Measurements from ENCODE around the gene SLC6A3.

SLC6A3 gene

DNA sequence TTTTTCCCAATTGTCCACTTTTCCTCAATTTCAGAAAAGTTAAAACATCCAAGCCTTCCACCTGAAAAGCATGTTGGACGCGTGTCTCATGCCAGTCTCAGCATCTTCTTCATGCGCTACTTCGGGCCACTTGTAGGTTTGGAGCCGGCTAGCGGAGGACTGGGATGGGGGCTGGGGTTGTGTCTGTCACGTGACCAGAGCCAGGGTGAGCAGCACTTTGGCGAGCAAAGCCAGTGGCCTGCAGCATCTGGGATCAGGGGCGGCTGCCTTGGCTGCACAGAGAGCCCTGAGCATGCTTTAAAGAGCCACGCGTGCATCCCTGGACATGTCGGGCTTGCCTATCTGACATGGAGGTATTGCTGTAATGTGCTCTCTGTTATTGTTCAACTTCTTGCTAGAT is 41.2 kb downstream of the SLC6A3 start:
- DNase-seq = no peak

DNA sequence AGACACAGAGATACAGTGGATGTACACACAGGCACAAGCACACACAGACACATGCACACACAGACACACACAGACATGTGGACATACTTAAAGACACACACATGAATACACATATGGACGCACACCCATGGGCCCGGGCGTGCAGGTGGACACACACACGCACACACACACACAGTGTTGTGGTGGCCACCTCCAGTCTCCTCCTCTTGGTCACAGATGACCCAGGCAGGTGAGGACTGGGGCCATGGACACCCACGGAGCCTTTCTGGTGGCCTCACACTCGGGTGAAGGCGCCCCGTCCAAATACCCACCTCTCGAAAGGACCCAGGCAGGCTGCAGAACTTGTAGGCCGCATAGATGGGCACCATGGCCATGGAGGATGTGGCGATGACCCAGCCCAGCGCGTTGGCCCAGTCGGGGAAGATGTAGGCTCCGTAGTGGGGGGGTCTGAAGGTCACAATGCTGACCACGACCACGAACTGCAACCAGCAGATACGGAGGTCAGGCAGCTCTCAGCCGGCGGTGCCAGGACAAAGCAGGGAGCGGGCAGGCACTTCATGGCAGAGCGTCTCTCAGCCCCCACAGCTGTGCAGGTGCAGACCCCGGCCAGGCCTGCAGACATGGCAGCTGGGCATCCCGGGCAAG is 42.5 kb downstream of the SLC6A3 start:
- DNase-seq = no peak

DNA sequence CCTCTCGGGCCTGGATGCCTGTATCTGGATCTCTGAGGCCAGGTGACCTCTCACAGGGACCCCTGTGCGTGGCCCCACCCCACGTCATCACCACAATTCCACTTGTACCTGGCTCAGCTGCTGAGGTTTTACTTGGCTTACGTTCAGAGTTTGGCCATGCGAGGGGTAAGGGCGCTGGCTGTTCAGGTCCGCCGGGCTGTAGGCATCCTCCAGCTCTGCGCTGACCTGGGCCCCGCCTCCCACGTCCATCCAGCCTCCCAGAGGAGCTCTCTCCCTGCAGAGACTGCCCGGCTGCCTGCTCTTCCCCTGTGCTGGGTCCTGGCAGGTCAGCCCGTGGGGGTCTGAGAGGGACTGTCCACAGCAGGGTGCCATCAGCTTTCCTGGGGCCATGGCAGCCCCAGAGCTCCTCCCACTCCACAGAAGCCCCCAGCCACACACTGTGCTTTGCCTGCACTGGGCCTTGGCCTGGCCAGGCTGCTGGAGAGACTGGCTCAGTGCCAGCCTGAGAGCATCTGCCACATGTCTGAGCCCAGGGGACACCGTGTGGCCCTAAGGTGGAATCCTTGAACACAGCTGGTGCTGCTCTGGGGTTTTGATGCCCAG is 43.6 kb downstream of the SLC6A3 start:
- DNase-seq = peak; percentile 13

DNA sequence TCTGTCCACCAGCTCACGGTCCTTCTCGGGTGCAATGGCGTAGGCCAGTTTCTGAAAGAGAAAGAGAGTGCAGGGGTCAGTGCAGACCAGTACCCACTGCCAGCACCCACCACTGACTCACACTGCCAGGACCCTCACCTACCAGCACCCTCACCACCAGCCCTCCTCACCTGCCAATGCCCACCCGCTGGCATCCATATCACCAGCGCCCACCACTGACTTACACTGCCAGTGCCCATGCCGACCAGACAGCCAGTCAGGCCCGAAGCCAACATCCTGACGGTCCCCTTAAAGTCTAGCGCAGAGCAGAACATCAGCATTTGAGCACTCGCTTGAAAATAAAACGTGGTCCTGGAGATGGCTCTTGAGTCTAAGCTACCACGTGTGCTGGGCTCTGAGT is 44.3 kb downstream of the SLC6A3 start:
- no peak for DNase-seq

DNA sequence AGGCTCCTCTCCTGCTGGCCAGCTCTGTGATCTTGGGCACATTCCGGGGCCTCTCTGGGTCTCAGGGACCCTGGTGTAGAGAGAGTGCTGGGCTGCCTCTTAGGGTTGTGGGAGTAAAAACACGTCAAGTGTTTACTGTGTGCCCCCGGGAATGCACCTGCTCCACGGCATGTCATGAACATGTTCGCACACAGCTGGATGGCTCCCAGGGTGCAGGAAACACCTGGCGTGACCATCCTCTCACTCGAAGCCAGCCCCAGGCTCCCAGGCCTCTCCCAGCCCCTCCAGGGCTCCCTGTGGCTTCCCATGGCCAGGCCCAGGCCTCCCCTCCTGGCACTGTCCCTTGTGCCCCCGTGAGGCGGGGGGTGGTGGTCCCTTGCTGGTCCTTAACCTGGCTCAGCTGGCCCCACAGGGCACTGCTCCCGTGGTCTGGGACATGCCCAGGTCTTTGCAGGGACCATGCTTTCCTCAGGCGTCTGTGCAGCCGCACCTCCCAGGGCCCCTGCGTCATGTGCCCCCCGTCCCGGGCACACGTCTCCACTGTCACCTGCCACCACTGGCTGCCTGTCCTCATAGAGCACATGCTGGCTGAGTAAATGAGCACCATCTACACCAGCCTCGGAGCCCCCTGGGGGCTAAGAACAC is 44.9 kb downstream of the SLC6A3 start:
- DNase-seq = no peak

DNA sequence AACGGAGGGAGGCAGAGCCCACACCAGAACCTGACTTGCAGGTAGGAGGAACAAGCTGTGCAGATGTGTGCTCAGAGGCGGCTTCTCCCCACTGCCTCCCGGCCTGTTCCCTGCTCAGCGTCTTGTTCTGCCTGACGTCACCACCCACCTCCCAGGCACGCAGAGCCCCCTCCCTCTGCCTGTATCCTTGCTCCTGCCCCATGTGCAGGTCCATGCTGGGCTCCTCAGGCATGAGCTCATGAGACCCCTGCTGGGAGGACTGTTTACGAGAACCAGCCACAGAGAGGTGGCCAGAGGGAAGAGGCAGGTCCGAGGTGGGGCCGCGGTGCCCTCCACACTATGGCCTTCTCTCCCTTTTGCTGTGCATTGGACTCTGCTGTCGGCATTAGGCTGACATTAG is 45.5 kb downstream of the SLC6A3 start:
- DNase-seq = no peak

DNA sequence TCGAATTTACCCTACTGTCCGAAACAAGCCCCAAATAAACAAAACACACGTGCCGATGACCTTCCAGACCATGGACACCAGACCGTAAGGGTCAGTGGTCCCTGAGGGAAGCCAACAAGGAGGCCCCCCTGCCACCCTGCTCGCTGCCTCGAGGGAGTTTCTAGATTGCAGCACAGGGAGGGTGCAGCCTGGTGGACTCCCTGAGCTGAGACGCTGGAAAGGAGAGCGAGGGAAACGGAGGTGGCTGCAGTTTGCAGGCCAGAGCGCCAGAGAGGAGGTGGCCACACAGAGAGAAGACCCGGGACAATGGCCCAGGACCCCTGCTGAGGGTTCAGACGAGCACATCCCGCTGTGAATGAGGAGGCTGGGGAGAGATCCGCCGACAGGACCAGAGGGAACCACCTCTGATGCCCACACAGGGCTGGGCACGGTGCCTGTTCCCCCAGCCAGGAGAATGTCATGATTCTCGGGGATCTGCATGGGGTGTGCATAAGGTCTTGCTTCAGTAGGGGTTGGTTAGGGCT is 48.9 kb downstream of the SLC6A3 start:
- DNase-seq = no peak

DNA sequence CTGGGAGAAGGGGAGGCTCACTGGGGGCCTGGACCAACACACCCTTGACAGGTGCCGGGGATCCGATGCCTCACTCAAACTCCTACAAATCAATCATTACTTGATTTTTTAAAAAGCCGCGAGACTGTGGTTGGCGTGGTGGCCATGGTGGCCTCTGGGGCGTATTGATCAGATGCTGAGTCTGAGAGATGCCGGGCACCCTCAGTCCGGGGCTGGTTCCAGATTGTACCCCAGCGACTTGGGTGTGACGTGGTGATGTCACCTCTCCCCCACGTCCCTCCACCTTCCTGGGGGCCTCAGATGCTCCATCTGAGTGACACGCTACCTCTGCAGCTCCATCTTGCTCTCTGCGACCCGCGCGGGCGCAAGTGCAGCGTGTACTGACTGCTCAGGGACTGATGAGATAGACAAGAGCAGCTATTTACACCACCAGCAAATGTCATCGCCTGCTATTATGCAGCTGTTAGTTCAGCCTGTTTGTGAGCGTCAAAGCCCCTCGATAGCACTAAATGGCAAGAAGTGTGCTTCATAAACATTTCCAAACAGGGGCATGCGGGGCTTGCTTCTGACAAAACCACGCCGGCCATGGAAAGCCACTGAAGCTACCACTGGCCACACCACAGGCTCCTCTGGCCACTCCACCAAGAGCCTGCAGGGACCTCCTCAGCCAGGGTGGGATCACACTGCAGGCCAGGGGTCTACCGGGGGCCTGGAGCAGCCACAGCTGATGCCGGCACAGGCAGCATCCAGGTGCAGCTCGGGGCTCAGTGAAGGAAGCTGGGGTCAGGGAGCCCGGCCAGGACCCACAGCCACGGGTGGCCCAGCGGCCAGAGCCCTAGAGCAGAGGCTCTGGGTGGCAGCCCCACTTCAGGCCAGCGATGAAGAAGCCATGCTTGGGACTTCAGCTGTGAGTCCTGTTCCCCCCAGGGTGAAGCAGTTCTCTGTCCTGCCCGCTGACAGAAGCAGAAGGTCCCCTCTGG is 50.1 kb downstream of the SLC6A3 start:
- no peak for DNase-seq

DNA sequence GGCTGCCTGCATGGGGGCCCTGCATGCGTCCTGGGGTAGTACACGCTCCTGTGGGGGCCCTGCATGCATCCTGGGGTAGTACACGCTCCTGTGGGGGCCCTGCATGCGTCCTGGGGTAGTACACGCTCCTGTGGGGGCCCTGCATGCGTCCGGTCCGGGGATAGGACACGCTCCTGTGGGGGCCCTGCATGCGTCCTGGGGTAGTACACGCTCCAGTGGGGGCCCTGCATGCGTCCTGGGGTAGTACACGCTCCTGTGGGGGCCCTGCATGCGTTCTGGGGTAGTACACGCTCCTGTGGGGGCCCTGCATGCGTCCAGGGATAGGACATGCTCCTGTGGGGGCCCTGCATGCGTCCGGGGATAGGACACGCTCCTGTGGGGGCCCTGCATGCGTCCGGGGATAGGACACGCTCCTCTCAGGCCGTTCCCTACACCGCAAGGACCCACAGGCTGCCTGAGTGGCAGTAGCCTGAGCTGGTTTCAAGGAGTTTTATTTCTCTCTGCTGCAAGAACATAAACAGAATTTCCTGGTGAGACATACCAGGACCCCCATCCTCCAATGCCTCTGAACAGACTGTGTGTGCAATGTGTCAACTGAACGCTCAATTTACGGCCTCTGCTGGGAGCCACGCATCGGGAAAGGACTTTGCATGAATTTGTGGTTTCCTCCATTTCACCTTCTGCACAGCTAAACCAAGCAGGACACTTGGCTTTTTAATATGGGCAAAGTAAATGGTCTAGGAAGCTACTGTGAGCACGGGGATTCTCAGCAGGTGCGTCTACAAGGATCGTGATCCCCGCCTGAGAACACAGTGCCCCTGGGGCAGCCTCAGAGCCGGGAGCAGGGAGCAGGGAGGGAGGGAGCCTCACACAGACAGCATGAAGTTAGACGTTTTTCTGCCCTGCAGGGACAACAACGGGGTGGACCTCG is 51.4 kb downstream of the SLC6A3 start:
- no peak for DNase-seq

DNA sequence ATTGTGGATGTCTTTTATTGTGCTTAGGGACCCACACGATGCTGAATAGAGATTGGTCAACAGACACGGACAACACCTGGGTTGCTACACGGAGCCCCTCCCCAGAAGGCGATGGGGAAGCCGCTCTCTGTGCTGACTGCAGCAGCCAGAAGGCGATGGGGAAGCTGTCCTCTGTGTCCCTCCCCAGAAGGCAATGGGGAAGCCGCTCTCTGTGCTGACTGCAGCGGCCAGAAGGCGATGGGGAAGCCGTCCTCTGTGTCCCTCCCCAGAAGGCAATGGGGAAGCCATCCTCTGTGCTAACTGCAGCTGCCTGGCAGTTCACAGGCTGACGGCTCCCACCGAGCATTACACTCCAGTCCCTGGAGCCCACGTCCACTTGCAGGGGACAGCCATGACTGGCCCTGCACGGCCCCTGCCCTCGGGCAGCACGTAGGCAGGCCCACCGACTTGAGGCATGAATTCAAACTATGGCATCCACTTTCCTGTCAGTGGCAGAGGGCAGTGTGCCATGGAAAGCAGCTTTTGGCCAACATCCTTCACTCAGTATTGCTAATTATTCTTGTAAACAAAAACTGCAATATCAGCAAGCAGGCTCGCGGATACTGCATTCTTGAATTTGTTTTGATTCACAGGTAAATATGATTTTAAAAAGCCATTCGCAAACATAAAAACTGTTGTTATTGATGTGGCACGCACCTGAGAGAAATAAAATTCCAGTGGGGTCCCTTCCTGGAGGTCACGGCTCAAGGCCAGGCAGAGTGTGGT is 52.3 kb downstream of the SLC6A3 start:
- no peak for DNase-seq

DNA sequence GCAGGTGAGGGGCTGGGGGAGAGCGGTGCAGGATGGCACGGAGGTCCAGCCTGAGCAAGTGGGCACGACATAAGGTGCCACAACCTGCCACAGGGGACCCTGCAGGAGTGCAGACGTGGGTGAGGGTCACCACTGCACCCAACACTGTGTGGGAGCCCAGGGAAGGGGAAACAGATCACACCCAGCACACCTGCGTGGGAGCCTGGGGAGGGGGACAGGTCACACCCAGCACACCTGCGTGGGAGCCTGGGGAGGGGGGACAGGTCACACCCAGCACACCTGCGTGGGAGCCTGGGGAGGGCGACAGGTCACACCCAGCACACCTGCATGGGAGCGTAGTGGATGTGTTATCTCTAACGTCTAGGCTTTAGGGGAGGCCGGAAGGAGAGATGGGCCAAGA is 53.0 kb downstream of the SLC6A3 start:
- no peak for DNase-seq

DNA sequence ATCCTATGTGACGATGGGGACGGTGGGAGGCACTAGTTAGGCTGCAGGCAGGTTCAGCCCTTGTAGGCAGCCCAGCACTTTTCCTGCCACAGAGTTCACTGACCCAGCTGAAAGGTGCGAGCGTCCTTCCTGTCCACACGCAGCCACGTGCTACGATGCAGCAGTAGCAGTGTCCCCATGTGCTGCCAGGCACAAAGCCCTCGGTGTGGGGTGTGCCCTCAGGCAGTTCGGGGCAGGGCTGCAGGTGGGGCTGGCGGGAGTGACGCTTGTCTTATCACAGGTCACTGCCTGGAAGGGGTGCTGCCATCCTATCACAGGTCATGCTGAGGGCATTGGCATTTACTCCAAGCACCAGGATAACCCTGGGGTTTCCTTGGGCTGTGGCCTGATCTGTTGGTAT is 53.5 kb downstream of the SLC6A3 start:
- no peak for DNase-seq

DNA sequence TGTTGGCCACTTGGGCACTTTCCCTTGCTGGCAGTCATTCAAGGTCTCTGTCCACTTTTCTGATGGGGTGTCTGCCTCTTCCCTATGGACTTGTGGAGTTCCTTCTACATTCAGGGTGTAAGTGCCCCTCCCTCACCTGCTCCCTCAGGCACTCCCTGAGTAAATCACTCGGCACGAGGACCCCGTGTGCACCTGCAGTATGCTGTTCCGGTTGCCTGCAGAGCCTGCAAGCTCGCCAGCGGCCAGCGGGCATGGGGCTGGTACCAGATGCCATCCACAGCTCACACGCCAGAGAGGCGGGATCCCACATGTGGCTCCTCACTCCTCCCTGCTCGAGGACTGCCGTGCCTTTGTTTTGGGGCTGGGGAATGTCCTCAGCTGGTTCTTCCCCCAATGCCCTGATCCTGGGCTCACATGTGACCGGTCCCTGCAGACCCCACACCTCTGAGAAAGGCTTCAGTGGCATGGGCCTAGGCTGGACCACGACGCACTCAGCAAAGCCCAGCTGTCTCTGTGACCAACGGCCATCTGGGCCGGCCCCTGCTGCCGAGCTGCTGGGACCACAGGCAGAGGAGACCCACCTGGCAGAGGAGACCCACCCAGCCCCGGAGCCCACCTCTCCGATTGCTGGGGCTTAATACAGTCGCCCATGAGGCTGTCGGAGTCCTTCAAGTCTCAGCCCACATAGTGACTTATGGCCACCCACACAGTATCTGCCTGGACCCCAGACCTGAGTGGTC is 54.2 kb downstream of the SLC6A3 start:
- DNase-seq = no peak

DNA sequence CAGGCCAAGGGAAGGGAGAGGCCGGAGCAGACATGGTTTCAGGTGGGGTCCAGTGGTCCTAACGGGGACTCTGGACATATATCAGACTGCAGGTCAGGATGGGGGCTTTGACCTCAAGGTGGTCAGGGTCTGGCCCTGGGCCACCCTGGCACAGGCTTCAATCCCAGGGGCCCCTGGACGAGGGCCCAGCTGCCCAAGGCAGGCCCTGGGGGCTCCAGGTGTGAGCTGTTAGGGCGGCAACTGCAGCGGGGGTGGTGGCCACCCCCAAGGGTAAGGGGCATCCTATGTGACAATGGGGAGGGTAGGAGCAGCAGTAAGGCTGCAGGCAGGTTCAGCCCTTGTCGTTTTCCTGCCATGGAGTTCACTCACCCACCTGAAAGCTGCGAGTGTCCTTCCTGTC is 54.9 kb downstream of the SLC6A3 start:
- no peak for DNase-seq

DNA sequence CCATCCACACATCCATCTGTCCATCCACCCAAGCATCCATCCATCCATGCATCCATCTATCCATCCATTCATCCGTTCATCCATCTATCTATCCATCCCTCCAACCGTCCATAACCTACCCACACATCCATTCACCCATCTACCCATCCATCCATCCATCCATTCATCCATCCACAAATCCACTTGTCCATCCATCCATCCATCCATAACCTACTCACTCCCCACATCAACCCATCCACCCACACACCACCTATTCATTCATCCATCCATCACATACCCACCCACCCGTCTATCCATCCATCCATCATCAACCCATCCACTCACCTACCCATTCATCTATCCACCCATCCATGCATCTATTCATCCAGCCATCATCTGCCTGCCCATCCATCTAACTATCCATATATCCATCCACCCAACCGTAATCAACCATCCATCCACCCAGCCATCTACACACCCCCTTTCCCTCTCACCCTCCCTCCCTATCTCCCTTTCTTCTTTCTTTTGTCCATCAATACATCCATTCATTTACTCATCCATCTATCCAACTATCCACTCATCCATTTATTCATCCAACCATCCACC is 56.8 kb downstream of the SLC6A3 start:
- DNase-seq = no peak

DNA sequence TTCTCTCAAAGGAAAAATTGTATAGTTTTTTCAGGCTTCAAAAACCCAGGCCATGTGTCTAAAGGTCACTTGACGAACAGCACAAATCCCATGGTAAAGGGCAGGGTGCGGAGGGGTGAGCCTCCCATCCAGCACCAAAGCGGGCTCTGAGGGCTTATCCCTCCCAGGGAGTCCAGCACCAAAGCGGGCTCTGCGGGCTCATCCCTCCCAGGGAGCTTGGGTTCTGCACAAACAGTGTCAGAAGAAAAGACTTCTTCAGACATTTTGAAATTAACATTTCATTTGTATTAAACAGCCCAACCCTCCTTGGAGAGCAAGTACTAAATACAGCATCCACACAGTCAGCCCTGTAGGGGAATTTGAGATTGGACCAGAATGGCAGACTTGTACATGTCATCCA is 57.4 kb downstream of the SLC6A3 start:
- no peak for DNase-seq

DNA sequence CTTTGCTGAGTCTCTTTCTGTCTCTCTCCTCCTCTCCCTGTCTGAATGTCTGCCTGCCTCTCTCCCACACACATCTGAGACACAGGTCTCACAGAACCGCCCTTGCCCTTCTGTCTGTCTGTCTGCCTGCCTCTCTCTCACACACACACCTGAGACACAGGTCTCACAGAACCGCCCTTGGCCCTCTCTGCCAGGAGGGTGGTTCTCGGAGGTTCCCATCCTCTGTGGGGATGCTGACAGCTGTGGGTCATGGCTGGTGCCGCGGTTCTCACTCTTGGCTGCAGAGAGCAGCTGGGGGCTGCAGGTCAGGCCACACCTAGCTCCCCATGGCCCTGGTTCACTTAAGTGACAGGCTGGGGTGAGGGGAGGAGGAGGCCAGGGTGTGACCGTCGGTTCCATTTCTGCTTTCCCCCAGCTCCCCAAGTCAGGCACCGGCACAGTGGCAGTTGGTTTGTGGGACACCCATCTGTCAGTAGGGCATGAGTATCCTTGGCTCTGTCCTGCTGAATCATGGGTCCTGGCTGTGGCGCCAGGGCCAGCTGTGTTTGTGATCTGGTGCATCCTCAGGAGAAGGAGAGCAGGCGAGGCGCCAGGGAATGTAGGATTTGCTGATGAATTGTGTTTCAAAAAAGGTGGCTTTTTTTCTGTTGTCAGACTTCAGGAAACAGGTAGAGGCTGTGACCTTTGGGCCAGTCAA is 58.0 kb downstream of the SLC6A3 start:
- peak; percentile 22 for DNase-seq

DNA sequence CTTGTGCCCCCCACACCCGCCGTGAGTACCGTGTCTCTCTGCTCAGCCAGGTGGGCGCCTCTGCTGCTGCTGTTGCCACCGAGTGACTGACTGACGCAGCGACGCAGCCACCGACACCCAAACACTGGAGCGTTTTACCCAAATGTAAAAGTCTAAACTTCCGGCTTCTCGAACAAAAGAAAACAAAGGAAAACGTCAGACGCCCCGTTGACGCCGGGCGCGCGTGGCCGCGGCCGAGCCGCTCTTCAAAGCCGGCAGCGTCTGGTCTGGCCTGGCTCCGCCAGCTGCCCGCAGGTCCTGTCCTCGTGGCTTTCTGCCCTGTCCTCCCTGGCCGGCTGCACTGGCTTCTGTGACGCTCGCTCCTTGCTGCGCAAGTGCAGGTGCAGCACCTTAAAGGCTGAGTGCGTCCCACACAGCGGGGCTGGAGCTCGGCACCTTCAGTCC is 58.9 kb downstream of the SLC6A3 start:
- peak; percentile 34 for DNase-seq
